HG02943 (cell line): ENCODE data around the gene INSR.
"Not testable (repeated sequence)": the region's sequence is repeated elsewhere in the genome, so short reads cannot be mapped to it uniquely, and the experiment has no call there.

Experiments
- ATAC-seq: cut with Tn5 transposase; IDR thresholded peaks from one replicate; pipeline ENCODE4 v1.9.1; 2021; ENCODE audit warnings: mild to moderate bottlenecking, low read depth, moderate library complexity; ENCODE audit not compliant: unreplicated experiment

The INSR gene

DNA sequence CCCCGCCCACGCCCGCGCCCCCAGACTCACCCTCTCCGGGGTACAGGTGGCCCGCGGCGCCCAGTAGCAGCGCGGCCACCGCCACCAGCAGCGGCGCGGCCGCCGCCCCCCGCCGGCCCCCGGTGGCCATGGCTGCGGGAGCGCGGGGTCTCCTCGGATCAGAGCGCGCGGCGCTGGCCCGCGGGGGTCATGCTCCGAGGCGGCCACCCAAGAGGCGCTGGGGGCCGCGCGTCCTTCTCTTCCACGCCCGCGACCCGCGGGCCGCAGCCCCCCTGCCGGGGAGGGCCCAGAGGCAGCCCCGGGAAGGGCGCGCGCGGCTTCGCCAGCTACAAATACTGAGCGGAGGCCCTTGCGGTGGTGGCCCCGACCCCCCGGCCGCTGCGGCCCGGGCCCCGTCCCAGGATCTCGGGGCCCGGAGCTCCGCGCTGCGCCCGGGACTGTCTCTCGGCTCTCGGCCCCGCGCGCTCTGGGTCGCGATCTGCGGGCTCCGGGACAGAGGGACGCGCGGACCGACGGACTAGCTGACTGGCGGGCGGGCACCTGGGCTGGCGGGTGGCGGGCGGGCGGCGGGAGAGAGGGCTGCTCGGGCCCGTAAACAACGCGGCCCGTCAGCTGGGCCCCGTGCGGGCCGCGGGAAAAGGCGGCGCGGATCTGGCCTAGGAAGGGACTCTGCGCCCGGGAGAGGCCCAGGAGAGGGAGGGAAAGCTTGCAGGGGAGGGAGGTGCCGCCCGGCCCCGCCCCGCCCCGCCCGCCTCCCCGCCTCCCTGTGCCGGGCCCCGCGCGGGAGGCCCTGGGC, at the start of gene INSR:
TSS of gene INSR (minus strand) at position 653 of the 796 bp plus-strand sequence. CDS start at position 130, 523 bp downstream.
- ATAC-seq, result peak; percentile 68

GRCh38 chr19:7342143-7342542, 47.9 kb upstream of the INSR start:
- no peak for ATAC-seq

- ATAC-seq, result no peak
These were observed 47.0 kb upstream of the INSR start for GRCh38 chr19:7340959-7341837.

DNA sequence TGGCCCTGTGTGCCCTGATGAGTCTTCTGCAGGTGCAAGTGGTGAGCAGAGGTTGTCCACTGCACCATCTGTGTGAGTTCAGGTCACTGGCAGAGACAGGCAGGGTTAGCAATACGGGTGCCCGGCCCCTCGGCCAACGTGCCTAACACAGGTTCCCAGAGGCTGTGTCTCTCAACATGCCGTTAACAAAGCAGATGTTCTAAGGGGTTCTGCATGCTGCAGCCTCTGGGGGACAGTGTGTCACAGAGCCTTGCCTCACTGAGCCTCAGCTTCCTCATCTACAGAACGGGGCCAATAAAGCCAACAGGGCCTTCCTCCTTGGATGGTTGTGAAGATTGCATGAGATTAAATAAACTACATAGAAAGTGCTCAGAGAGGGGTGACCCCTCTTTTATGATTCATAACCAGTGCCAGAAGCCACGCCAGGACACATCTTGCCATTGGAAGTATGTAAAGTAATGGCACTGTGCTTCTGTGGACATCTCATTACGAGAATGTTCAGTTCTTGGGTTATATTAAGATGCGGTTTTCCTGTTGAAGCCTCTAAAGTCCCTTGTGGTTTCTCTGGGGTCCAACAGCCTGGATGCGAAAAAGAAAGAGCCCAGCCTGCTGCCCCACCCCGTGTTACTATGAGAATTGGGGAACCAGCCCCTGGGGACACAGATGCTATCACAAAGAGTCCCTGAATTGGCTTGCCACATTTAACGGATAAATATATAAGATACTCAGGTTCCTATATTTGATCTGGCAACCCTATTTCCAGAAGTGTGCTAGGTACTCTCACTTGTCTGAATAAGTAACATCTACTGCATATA, 43.4 kb upstream of the INSR start:
- peak; percentile 61 for ATAC-seq

- ATAC-seq, result no peak
These were observed 42.2 kb upstream of the INSR start for GRCh38 chr19:7336321-7336973.

GRCh38 chr19:7333198-7334118, 39.2 kb upstream of the INSR start:
- no peak for ATAC-seq

DNA sequence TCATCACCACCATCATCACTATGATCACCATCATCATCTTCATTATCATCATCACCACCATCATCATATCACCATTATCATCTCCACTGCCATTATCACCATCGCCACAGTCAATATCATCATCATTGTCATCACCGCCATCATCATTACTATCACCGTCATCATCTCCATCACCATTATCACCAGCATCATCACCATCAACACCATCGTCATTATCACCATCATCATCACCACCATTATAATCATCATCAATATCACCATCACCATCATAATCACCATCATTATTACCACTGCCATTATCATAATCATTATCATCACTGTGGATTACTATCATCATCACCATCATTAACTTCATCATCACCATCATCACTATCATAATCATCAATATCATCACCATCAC, 37.2 kb upstream of the INSR start:
- ATAC-seq, result no peak

DNA sequence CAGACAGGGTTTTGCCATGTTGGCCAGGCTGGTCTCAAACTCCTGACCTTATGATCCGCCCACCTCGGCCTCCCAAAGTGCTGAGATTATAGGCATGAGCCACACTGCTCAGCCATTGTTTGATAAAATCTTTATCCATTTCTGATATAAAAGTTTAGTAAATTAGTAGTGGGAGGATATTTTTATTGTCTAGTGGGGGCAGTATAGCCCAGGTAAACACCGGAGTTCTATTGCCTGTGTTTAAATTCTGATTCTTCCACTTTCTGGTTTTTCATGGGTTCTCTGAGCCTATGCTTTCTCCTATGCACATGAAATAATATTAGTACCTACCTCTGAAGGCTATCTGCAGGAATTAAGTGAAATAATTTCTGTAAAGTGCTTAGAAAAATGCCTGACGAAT, 34.4 kb upstream of the INSR start:
- ATAC-seq, result no peak

DNA sequence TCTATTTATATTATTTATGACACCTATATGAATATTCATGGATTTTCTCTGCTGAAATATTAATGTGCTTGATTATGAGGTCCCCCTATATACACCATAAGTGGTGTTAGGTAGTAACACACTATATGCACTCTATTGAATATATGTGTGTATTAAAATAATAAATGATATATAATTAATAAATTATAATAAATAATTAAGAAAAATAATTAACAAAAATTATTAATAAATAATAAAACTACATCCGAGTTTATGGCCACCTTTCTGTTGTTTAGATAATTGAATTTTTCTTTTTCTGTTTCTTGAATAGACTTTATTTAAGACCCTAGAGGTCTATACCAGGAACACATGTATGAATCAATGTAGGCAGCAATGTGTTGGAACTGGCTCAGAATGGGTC, 33.6 kb upstream of the INSR start:
- no peak for ATAC-seq

DNA sequence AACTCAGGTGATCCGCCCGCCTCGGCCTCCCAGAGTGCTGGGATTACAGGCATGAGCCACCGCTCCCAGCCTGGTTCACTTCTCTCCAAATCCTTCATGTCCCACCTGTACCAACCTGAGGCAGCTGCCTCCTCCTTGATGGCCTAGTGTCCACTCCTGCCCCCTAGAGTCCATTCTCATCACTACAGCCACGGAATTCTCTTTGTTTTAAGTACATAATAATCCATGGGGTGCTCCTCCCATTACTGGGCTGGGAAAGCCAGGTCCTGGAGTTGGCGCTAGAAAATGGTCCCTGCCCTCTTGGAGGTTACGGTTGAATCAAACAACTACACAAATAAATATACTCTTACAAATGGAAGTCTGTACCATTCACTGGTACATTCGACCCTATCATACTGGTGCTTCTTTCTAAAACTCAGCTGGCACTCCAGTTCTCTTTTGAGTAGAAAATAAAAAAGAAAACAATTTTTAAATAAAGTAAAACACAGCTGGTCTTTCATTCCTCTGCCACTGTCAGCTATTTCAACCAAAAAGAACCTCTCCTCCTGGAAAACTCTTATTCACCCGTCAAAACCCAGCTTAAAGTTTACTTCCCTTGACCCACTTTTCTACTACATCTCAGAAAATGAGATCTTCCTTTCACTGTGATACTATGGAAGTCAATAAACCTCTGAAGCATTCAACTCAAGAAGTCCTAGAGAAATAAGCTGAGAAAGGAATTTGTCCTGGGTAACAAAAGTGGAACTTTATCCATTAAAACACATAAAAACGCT, 32.1 kb upstream of the INSR start:
- no peak for ATAC-seq

- no peak for ATAC-seq
These were observed 24.0 kb upstream of the INSR start for GRCh38 chr19:7318176-7318575.

DNA sequence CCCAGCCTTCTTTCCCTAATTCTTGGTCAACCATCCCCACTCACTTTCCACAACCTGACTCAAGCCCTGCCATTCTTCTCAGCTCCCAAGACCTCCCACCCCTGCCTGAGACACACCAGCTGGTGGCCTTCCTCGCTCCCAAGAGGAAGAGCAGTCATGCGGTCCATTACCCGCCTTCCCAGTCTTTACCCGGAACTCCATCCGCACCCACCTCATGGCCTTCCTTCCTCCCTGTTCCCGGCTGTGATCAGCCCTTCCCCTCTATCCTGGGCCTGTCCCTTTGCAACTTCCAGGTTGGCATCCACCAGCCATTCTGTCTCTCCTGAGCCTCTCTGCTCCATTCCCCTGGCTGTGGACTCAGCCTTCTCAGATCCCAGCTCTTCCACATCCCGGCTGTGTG, 18.6 kb upstream of the INSR start:
- no peak for ATAC-seq

GRCh38 chr19:7311911-7312310, 17.7 kb upstream of the INSR start:
- ATAC-seq, result no peak

DNA sequence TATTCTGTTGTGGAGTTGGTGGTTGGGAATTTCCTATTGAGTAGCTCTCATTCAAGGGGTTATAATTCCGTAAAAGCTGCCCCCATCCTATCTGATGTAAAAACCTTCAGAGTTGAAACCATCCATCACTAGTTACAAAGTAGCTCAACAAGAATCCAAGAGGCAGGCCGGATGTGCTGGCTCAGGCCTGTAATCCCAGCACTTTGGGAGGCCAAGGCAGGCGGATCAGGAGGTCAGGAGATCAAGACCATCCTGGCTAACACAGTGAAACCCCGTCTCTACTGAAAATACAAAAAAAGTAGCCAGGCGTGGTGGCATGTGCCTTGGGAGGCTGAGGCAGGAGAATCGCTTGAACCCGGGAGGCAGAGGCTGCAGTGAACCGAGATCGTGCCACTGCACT, 14.1 kb upstream of the INSR start:
- not testable (repeated sequence) for ATAC-seq

- ATAC-seq, result no peak
These were observed 13.5 kb upstream of the INSR start for GRCh38 chr19:7307590-7308218.

DNA sequence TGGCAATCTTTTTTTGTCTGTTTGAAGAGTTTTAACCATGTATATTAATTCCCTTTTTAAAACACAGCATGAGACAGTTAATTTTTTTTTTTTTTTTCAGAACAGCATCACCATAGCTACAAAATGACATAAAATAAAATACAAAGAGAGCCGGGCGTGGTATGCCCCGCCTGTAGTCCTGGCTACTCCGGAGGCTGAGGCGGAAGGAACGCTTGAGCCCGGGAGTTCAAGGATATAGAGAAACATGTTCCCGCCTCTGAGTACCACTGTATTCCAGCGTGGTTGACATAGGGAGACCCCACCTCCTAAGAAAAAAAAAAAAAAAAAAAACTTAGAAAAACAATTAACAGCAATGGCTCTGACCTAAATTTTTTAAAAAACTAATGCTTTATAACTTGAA, 10.0 kb upstream of the INSR start:
- no peak for ATAC-seq

DNA sequence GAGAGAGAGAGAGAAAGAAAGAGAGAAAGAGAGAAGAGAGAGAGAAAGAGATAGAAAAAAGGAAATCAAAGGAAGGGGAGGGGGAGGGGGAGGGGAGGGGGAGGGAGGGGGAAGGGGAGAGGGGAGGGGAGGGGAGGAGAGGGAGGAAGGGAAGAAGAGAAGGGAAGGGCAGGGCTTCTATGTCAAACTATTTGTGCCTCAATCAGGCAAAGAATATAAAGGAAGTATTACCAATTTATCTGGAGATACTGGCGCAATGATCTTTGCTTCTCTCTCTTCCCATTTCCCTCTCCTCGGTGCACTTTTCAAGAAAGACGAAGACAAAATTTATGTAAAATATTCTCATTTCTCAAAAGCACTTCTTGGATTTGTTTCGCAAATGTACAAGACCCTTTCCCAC, 9.3 kb upstream of the INSR start:
- no peak for ATAC-seq

DNA sequence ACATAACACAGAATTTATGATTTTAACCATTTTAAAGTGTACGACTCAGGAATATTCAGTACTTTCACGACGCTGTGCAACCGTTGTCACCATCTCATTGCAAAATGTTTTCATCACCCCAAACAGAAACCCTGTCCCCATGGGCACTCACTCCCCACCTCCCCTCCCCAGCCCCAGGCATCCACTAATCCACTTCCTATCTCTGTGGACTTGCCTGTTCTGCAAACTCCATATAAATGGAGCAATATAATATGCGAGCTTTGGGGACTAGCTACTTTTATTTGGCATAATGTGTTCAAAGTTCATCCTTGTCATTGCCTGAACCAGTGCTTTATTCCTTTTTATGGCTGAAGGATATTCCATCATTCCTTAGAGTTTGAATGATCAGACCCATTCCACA, 7.3 kb upstream of the INSR start:
- no peak for ATAC-seq
